ENCODE measurements around the gene LRRC4B. TPM values are rescaled to one million over a fixed set of nuclear protein-coding genes. Genes with fewer than 3 reads are reported as not detected.
"Not testable (repeated sequence)": the region's sequence is repeated elsewhere in the genome, so short reads cannot be mapped to it uniquely, and the experiment has no call there.

The LRRC4B gene
- total RNA-seq, 4 donors from 2014 or later = 0.18 to 1.5 (median 0.44) TPM

DNA sequence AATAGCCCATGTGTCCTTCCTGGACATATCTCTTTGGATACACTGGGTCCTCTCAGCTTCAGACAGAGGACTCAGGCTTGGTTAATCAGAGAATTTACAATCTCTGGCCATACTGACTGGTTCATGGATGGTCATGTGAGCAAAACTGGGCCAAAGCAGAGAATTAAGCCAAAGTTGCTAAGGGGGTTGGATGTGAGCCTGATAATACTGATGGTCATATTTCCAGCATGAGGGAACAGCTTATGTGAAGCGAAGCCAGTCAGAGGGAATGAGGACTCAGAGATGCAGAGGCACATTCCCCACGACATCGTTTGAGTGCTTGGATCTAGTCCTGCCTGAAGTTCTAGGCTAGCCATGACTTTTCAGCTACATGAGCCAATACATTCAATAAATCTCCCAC lies 22.0 kb upstream of the LRRC4B start:
- Histone ChIP-seq H3K9me3 (no peaks in the 10 kb centered on the region), H3K27ac (no peak overlapping the region), H3K36me3 (no peaks in the 10 kb centered on the region), H3K4me1 (no peaks in the 10 kb centered on the region), H3K4me3 (no peak overlapping the region), H3K27me3 (peaks cover 0 to 45% (median 0%) of the 10 kb centered on the region in 4 donors)
- 51 to 67% methylated on average over 3 of the region's 3 CpGs for WGBS, 2 donors
- DNase-seq = no peak
- TF ChIP-seq, protein P1, sequence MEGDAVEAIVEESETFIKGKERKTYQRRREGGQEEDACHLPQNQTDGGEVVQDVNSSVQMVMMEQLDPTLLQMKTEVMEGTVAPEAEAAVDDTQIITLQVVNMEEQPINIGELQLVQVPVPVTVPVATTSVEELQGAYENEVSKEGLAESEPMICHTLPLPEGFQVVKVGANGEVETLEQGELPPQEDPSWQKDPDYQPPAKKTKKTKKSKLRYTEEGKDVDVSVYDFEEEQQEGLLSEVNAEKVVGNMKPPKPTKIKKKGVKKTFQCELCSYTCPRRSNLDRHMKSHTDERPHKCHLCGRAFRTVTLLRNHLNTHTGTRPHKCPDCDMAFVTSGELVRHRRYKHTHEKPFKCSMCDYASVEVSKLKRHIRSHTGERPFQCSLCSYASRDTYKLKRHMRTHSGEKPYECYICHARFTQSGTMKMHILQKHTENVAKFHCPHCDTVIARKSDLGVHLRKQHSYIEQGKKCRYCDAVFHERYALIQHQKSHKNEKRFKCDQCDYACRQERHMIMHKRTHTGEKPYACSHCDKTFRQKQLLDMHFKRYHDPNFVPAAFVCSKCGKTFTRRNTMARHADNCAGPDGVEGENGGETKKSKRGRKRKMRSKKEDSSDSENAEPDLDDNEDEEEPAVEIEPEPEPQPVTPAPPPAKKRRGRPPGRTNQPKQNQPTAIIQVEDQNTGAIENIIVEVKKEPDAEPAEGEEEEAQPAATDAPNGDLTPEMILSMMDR (IDR thresholded peaks at IDR 0.05) = no peak
- TF ChIP-seq POLR2A (IDR thresholded peaks at IDR 0.05) = no peak
- intact Hi-C loops (cut with DNase I) = no loop called here

DNA sequence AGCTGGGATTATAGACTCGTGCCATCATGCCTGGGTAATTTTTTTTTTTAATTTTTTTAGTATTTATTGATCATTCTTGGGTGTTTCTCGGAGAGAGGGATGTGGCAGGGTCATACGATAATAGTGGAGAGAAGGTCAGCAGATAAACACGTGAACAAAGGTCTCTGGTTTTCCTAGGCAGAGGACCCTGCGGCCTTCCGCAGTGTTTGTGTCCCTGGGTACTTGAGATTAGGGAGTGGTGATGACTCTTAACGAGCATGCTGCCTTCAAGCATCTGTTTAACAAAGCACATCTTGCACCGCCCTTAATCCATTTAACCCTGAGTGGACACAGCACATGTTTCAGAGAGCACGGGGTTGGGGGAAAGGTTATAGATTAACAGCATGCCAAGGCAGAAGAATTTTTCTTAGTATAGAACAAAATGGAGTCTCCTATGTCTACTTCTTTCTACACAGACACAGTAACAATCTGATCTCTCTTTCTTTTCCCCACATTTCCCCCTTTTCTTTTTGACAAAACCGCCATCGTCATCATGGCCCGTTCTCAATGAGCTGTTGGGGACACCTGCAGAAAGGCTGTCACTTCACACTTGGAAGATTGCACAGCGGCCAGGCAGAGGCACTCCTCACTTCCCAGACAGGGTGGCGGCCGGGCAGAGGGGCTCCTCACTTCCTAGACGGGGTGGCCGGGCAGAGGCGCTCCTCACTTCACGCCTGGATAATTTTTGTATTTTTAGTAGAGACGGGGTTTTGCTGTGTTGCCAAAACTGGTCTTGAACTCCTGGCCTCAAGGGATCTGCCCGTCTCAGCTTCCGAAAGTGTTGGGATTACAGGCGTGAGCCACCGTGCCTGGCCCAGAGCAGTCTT lies 13.8 kb upstream of the LRRC4B start:
- intact Hi-C loops (cut with DNase I); H3K9me3 ChIP-seq; H3K4me1 ChIP-seq; H3K36me3 ChIP-seq; H3K4me3 ChIP-seq; H3K27ac ChIP-seq; DNase-seq: not testable (repeated sequence)
- peaks cover 0 to 28% (median 0%) of the 10 kb centered on the region in 4 donors for H3K27me3 ChIP-seq
- WGBS, 2 donors = 62 to 73% methylated on average over 9 to 11 of the region's 24 CpGs

DNA sequence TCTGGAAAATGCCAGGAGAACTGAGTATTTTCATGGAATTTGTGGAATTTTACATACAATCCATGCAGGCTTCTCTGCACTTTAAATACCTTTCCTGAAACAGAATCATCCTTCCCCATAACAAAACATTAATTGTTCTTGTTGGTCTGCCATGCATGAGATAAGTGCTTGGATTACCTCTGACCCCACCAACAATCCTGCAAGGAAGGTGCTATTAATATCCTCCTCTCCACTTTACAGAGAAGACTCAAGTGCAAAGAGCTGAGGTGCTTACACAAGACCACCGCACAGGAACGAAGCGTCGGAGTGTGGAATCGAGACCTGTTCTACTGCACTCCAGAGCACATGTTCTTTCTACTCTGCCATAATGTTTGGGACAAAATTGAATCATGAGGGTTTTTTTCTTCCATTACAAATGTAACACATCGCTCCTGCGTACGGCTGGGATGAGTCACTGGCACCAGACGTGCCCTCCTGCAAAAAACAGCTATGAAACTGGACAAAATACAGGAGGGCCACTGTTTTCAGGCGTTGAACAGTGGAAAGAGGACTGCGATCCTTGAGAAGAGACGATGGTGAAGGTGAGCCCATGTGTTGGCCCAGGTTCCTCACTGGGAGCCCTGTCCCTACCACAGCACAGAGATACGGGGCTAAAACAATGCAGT lies 12.9 kb upstream of the LRRC4B start:
- no peak overlapping the region for H3K27ac ChIP-seq
- no peaks in the 10 kb centered on the region for H3K36me3 ChIP-seq
- intact Hi-C loops (cut with DNase I) = no loop called here
- no peaks in the 10 kb centered on the region for H3K9me3 ChIP-seq
- H3K4me3 ChIP-seq = no peak overlapping the region
- peaks cover 0 to 23% (median 0%) of the 10 kb centered on the region in 4 donors for H3K27me3 ChIP-seq
- DNase-seq = no peak
- TF ChIP-seq, protein P1 (IDR thresholded peaks at IDR 0.05) = no peak
- no peak for TF ChIP-seq POLR2A (IDR thresholded peaks at IDR 0.05)
- no peaks in the 10 kb centered on the region for H3K4me1 ChIP-seq
- whole genome bisulfite sequencing, 2 donors = 66 to 71% methylated on average over 13 of the region's 13 CpGs

DNA sequence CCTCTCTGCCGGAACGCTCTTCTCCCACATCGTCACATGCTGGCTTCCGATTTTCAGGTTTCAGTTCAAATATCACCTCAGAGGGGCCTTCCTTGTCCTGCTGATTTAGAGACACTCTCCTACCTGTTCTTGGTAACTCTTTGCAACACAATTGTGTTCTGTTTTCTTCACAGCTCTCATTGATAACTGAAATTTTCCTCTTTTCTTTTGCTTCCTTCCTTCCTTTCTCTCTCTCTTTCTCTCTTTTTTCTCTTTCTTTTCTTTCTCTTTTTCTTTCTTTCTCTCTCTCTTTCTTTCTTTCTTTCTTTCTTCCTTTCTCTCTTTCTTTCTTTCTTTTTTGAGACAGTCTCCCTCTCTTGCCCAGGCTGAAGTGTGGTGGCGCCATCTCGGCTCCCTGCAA lies 12.0 kb upstream of the LRRC4B start:
- Histone ChIP-seq H3K4me1 (no peaks in the 10 kb centered on the region), H3K36me3 (no peaks in the 10 kb centered on the region), H3K27me3 (peaks cover 0 to 15% (median 0%) of the 10 kb centered on the region in 4 donors), H3K9me3 (no peaks in the 10 kb centered on the region), H3K4me3 (no peak overlapping the region), H3K27ac (no peak overlapping the region)
- no peak for DNase-seq
- intact Hi-C loops (cut with DNase I) = no loop called here
- 93 to 94% methylated on average over 6 of the region's 6 CpGs for WGBS, 2 donors
- TF ChIP-seq POLR2A (IDR thresholded peaks at IDR 0.05) = no peak
- TF ChIP-seq, protein P1 (IDR thresholded peaks at IDR 0.05) = no peak

DNA sequence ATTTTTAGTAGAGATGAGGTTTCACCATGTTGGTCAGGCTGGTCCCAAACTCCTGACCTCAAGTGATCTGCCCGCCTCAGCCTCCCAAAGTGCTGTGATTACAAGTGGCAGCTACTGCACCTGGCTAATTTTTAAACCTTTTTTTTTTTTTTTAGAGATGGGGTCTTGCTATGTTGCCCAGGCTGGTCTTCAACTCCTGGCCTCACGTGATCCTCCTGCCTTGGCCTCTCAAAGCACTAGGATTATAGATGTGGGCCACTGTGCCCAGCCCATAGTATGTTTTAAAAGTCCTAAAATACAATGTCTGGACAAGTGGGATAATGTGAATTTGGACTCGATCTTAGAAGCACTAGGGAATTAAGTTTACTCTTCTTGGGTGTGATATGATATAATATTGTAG lies 8.5 kb upstream of the LRRC4B start:
- H3K4me3 ChIP-seq = not testable (repeated sequence)

More for the DNA sequence above, 8.5 kb upstream of the LRRC4B start:
- H3K27me3 ChIP-seq = peaks cover 0 to 27% (median 0%) of the 10 kb centered on the region in 4 donors
- DNase-seq; H3K27ac ChIP-seq; H3K9me3 ChIP-seq; intact Hi-C loops (cut with DNase I); H3K4me1 ChIP-seq; H3K36me3 ChIP-seq: not testable (repeated sequence)
- WGBS, 2 donors = 68 to 75% methylated on average over 1 to 3 of the region's 3 CpGs
